ENCODE measurements around the gene KCNMA1.

- TF ChIP-seq CTCF (IDR thresholded peaks at IDR 0.05) = no peak
- no peak for TF ChIP-seq POLR2A (IDR thresholded peaks at IDR 0.05)
Measured at GRCh38 chr10:77494756-77495541, 142.7 kb downstream of the KCNMA1 start.
